A673 (cell line): ENCODE results near the gene ADAMTS13. TPM values are rescaled to one million over a fixed set of nuclear protein-coding genes. Genes with fewer than 3 reads are reported as not detected.

Experiments
- BruUV-seq: library from RNA; stranded (reverse); fragments of 400-500 nt; replicated peaks from 2 replicates; lab custom pipeline; 2021; lab: Mats Ljungman, UMichigan
- CTCF ChIA-PET: fragments of 300-600 bp; sonication (Branson Sonifier 250); formaldehyde crosslinking; loops from one replicate; lab custom pipeline; 2022; ENCODE audit warnings: antibody characterized with exemption; lab: Charles Lee
- POLR2A ChIA-PET: fragments of 300-600 bp; sonication (Branson Sonifier 250); formaldehyde crosslinking; loops from one replicate; lab custom pipeline; 2022; ENCODE audit warnings: antibody characterized with exemption; ENCODE audit not compliant: low non-redundant PET; lab: Charles Lee
- DNase-seq: peaks from one replicate; pipeline ENCODE4 v3.0.0-alpha.2; 2015; ENCODE audit warnings: low spot score
- H3K27ac ChIP-seq: fragments of 200-600 bp; sonication (generic); 2 replicates; pipeline ENCODE4 v1.5.1; 2016; ENCODE audit warnings: mixed run types, low read depth, mild to moderate bottlenecking, mixed read lengths, antibody characterized with exemption, low read length; ENCODE audit not compliant: poor library complexity, severe bottlenecking
- H3K27me3 ChIP-seq: fragments of 200-600 bp; sonication (generic); replicated peaks from 2 replicates; pipeline ENCODE4 v1.6.1; 2017; ENCODE audit warnings: mixed run types, low read depth, mild to moderate bottlenecking, mixed read lengths, antibody characterized with exemption, low read length; ENCODE audit not compliant: insufficient read depth, poor library complexity
- H3K36me3 ChIP-seq: fragments of 200-600 bp; sonication (generic); 2 replicates; pipeline ENCODE4 v1.6.1; 2016; ENCODE audit warnings: mixed run types, mild to moderate bottlenecking, mixed read lengths, antibody characterized with exemption, low read length; ENCODE audit not compliant: insufficient read depth, poor library complexity, severe bottlenecking
- H3K4me1 ChIP-seq: fragments of 200-600 bp; sonication (generic); 2 replicates; pipeline ENCODE4 v1.6.1; 2017; ENCODE audit warnings: mixed run types, mild to moderate bottlenecking, mixed read lengths, antibody characterized with exemption, low read length; ENCODE audit not compliant: insufficient read depth, poor library complexity, severe bottlenecking
- H3K4me3 ChIP-seq: fragments of 200-600 bp; sonication (generic); 2 replicates; pipeline ENCODE4 v1.5.1; 2016; ENCODE audit warnings: low read depth, mixed run types, mild to moderate bottlenecking, mixed read lengths, low read length; ENCODE audit not compliant: poor library complexity, severe bottlenecking
- H3K9me3 ChIP-seq: fragments of 200-600 bp; sonication (generic); 2 replicates; pipeline ENCODE4 v1.6.1; 2016; ENCODE audit warnings: mixed run types, low read depth, mild to moderate bottlenecking, mixed read lengths, antibody characterized with exemption, low read length; ENCODE audit not compliant: poor library complexity, severe bottlenecking
- EZH2 ChIP-seq: fragments of 200-600 bp; sonication (generic); IDR thresholded peaks from 2 replicates; pipeline ENCODE4 v1.6.1; 2017; ENCODE audit warnings: borderline replicate concordance, low read depth, mild to moderate bottlenecking, mixed read lengths, antibody characterized with exemption, low read length; ENCODE audit not compliant: poor library complexity, severe bottlenecking
- intact Hi-C: fragments of 100-400 bp; cut with micrococcal nuclease; formaldehyde crosslinking; loops from one replicate; pipeline ENCODE4 v1.10.0; 2022; ENCODE audit not compliant: unreplicated experiment
- total RNA-seq: library from RNA; stranded (reverse); gene quantifications from 2 replicates; pipeline ENCODE4 v1.2.3, GENCODE V29; 2021
- TF ChIP-seq, protein P1 (sequence below): fragments of 300-800, 200-600 bp; sonication (generic); conservative IDR thresholded peaks from 2 replicates; pipeline ENCODE4 v1.5.1; 2017; ENCODE audit warnings: low read depth, mild to moderate bottlenecking, antibody characterized with exemption, low read length, moderate library complexity, mixed read lengths

ADAMTS13 gene
- total RNA-seq, 1 experiment from 2014 or later, result 1.3 TPM

DNA sequence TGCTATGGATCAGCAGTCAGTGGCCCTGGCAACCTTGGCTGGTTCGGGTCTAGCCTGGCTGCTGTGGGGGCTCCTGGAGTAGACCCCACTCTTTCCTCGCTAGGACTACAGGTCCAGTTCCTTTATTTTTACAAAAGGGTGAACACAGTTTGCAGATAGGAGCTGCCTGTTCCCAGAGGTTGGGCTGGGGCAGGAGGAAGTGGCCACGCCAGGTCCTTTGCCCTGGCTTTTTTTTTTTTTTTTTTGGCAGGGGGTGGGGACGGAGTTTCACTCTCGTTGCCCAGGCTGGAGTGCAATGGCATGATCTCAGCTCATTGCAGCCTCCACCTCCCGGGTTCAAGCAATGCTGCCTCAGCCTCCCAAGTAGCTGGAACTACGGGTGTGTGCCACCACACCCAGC lies 48.8 kb downstream of the ADAMTS13 start:
- Histone ChIP-seq H3K4me1 (no peaks in the 10 kb centered on the region), H3K27me3 (no peaks in the 10 kb centered on the region), H3K9me3 (no peaks in the 10 kb centered on the region), H3K4me3 (no peak overlapping the region), H3K27ac (no peak overlapping the region), H3K36me3 (no peaks in the 10 kb centered on the region)
- no peak for DNase-seq
- ChIA-PET CTCF (interaction anchor here (0.7 kb wide), 1 partner anchor 16 kb away, joined by 7 read pairs; no protein-coding TSS in a partner anchor), POLR2A (no interaction called here)
- intact Hi-C loops, result no loop called here
- BruUV-seq, result no TSS peak
- no peak for TF ChIP-seq EZH2
- TF ChIP-seq, protein P1, sequence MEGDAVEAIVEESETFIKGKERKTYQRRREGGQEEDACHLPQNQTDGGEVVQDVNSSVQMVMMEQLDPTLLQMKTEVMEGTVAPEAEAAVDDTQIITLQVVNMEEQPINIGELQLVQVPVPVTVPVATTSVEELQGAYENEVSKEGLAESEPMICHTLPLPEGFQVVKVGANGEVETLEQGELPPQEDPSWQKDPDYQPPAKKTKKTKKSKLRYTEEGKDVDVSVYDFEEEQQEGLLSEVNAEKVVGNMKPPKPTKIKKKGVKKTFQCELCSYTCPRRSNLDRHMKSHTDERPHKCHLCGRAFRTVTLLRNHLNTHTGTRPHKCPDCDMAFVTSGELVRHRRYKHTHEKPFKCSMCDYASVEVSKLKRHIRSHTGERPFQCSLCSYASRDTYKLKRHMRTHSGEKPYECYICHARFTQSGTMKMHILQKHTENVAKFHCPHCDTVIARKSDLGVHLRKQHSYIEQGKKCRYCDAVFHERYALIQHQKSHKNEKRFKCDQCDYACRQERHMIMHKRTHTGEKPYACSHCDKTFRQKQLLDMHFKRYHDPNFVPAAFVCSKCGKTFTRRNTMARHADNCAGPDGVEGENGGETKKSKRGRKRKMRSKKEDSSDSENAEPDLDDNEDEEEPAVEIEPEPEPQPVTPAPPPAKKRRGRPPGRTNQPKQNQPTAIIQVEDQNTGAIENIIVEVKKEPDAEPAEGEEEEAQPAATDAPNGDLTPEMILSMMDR, result no peak

DNA sequence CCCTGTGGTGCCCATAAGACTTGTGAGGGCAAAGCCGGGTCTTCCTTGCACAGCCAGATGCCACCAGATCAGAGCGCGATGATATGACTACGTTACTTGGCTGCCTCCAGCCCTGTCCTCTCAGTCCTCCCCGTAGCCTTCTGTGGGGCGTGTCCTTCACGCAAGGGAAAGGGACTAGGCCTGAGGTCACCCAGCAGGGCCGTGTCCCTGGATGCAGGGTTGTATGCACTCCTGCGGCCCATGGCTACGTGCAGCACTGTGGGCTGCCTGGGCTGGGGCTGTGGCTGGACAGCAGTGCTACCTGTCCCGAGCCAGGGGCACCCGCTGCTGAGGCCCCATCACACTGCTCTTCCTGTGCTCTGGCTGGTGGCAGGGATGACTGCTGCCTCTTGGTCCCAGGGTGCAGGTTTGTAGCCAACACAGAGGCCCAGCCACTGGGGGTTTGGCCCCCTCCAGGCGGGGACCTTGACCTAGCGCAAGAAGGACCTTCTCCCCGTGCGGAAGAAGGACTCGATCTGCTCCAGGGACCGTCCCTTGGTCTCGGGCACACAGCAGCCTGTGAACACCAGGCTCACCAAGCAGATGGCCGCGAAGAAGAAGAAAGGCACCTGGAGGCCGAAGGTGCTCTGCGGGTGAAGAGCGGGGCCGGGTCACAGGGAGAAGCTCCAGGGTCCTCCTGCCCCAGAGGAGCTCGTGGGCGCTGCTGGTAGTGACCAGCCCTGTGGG lies 49.5 kb downstream of the ADAMTS13 start:
- TF ChIP-seq, protein P1, result no peak
- TF ChIP-seq EZH2, result no peak
- no peaks in the 10 kb centered on the region for H3K4me1 ChIP-seq
- H3K36me3 ChIP-seq, result no peaks in the 10 kb centered on the region
- H3K9me3 ChIP-seq, result no peaks in the 10 kb centered on the region
- no peak overlapping the region for H3K4me3 ChIP-seq
- H3K27me3 ChIP-seq, result no peaks in the 10 kb centered on the region
- intact Hi-C loops, result no loop called here
- POLR2A ChIA-PET, result no interaction called here
- no peak overlapping the region for H3K27ac ChIP-seq
- CTCF ChIA-PET, result interaction anchor here (0.7 kb wide), 1 partner anchor 15 kb away, joined by 7 read pairs; no protein-coding TSS in a partner anchor
- BruUV-seq, result no TSS peak
- no peak for DNase-seq

DNA sequence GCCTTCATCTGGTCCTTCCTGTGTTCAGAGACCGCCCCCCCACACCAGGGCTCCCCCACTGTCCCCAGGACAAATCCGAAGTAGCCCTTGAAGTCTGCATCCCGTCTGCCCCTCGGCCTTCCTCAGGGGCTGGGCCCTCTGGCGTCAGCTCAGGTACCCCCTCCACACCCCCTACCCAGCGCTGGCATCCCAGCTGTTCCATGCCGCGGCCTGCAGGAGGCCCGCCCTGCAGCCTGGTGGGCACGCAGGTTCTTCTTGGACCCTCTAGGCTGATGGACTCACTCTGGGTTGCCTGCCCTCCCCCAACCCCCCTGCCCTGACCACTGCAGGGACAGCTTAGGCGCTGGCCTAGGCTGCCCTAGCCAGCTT lies 50.1 kb downstream of the ADAMTS13 start:
- H3K9me3 ChIP-seq, result no peaks in the 10 kb centered on the region
- TF ChIP-seq, protein P1, result no peak
- no peak for TF ChIP-seq EZH2
- ChIA-PET POLR2A (no interaction called here), CTCF (no interaction called here)
- H3K27ac ChIP-seq, result no peak overlapping the region
- no peaks in the 10 kb centered on the region for H3K4me1 ChIP-seq
- intact Hi-C loops, result no loop called here
- no TSS peak for BruUV-seq
- DNase-seq, result no peak
- H3K27me3 ChIP-seq, result no peaks in the 10 kb centered on the region
- H3K4me3 ChIP-seq, result no peak overlapping the region
- H3K36me3 ChIP-seq, result no peaks in the 10 kb centered on the region
